Stimulated activated CD8-positive, alpha-beta memory T cell treated with anti-CD3 and anti-CD28 coated beads, Interleukin-4, amount 100 ng/mL, for 48 hours (primary cell): Measurements from ENCODE around the gene SLC29A1.

Experiments used
- DNase-seq: peaks from one replicate; pipeline ENCODE4 v3.0.0-alpha.2; 2020

Gene SLC29A1

DNA sequence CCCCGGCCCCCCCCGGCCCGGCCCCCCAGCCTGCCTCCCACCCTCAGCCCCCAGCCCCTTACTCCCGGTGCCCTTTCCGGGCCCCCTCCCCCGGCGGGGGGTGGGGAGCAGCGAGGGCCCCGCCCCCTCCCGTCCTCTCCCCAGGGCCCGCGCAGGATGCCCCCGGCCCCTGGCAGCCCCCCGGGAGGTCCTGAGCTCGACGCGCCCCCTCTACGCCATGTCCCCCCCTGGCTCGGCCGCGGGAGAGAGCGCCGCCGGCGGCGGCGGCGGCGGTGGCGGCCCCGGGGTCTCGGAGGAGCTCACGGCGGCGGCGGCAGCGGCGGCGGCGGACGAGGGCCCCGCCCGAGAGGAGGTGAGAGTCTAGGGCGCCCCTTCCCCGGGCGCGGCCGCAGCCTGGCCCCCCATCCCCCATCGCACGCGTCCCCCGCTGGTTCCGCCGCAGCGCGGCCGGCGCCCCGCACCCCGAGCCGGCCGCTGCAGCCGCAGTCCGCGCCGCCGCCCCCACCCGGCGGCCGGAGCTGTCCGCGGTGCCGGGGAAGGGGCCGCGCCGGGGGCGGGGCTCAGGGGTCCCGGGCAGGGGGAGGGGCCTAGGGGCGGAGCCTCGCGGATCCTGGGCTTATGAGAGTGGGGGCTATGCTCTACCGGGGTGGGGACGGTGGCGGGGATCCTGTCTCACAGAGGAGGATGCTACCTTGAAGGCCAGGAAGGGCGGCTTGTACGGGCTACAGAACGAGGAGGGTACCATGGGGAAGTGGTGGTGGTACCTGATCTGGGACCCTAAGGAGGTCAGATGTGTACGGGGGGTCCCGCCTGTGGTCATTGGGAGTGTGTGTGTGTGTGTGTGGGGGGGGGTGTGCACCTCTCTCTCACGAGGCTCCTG is 47.4 kb downstream of the SLC29A1 start:
- DNase-seq = no peak

DNA sequence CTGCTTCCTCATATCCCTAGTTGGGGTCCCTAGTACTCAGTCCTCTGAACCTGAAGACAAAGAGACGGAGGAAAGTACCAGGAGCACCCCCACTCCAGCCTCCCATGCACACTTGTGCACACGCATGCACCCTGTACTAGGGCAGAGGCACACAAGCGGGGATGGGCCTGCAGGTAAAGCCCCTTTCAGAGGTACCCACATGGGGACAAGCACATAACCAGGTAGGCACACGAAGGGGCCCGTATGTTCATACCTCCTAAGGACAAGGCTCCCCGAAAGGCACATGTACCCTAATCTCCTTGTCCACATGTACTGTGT is 48.0 kb downstream of the SLC29A1 start:
- no peak for DNase-seq

DNA sequence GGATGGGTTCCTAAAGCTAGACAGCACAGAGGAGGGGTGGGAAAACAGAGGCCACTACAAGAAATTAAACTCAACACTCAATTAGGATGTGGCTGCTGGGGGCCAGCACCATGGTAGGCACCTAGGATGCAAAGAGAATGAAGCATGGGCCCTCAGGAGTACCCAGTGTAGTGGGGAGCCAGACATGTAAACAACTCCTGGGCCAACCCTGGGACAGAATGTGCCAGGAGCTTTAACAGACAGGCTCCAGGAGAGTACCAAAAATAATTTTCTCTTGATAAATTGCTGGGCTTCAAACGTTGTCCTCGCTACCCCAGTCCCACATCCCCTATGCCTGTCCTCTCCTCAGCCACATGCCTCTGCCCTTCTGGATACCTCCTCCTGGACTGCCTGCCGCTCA is 48.5 kb downstream of the SLC29A1 start:
- DNase-seq = no peak

DNA sequence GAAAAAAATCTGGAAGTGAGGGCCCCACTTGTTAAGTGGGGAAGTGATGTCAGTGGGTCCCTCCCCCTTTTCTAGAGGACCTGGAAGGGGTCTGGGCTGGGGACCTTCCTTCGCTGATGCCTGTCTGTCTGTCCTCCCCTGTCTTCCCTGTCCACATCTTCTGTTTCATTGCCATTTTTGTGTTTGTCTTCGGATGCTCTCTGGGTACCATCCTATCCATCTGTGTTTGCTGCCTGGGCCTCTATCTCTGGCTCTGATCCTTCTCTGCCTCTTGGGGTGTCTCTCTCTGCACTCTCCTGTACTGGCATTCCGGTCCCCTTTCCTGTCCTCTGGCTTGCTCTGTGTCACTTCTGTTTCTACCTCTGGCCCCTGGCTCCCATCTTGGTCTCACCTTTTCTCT is 49.1 kb downstream of the SLC29A1 start:
- DNase-seq = no peak

DNA sequence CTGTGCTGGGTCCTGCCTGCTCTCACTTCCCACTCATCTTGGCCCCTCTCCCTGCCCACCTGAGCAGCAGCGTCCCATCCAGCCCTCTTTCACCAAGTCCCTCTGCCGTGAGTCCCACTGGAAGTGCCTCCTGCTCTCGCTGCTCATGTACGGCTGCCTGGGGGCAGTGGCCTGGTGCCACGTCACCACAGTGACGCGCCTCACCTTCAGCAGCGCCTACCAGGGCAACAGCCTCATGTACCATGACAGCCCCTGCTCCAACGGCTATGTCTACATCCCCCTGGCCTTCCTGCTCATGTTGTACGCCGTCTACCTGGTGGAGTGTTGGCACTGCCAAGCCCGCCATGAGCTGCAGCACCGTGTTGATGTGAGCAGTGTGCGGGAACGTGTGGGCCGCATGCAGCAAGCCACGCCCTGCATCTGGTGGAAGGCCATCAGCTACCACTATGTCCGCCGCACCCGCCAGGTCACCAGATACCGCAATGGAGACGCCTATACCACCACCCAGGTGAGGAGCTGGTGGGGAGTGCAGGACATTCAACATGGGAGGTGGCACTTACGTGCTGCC is 49.7 kb downstream of the SLC29A1 start:
- DNase-seq = no peak

DNA sequence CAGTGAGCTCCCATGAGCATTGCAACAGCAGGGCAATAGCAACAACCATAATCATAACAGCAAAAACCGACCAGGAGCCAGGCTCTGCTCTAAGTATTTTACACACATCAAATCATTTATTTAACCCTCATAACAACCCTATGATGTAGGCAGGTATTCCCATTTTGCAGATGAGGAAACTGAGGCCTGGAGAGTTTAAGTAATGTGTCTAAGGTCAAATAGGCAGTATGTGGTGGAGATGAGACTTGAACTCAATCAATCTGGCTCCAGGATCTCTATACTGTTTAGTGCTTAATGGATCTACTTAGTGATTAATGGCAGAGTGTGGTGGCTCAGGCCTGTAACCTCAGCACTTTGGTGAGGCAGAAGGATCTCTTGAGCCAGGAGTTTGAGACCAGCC is 50.2 kb downstream of the SLC29A1 start:
- no peak for DNase-seq

DNA sequence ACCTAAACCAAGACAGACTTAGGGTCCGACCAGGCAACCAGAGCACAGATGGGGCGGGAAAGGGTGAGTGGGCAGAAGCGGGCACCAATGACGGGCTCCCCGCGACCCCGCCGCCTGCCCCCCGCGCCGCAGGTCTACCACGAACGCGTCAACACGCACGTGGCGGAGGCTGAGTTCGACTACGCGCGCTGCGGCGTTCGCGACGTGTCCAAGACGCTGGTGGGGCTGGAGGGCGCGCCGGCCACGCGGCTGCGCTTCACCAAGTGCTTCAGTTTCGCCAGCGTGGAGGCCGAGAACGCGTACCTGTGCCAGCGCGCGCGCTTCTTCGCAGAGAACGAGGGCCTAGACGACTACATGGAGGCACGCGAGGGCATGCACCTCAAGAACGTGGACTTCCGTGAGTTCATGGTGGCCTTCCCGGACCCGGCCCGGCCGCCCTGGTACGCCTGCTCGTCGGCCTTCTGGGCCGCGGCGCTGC is 51.9 kb downstream of the SLC29A1 start:
- no peak for DNase-seq

DNA sequence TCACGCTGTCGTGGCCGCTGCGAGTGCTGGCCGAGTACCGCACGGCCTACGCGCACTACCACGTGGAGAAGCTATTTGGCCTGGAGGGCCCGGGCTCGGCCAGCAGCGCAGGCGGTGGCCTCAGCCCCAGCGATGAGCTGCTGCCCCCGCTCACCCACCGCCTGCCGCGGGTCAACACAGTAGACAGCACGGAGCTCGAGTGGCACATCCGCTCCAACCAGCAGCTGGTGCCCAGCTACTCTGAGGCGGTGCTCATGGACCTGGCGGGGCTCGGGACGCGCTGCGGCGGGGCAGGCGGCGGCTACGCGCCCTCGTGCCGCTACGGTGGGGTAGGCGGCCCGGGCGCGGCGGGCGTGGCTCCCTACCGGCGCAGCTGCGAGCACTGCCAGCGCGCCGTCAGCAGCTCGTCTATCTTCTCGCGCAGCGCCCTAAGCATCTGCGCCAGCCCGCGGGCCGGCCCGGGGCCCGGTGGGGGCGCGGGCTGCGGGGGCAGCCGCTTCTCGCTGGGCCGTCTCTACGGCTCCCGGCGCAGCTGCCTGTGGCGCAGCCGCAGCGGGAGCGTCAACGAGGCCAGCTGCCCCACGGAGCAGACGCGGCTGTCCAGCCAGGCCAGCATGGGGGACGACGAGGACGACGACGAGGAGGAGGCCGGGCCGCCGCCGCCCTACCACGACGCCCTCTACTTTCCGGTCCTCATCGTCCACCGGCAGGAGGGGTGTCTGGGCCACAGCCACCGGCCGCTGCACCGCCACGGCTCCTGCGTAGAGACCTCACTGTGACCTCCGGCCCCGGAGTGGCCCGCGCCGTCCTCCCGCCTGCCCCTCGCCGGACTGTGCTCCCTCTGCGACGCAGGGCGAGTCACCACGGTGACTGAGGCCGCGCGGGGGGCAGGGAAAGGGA is 52.6 kb downstream of the SLC29A1 start:
- no peak for DNase-seq

DNA sequence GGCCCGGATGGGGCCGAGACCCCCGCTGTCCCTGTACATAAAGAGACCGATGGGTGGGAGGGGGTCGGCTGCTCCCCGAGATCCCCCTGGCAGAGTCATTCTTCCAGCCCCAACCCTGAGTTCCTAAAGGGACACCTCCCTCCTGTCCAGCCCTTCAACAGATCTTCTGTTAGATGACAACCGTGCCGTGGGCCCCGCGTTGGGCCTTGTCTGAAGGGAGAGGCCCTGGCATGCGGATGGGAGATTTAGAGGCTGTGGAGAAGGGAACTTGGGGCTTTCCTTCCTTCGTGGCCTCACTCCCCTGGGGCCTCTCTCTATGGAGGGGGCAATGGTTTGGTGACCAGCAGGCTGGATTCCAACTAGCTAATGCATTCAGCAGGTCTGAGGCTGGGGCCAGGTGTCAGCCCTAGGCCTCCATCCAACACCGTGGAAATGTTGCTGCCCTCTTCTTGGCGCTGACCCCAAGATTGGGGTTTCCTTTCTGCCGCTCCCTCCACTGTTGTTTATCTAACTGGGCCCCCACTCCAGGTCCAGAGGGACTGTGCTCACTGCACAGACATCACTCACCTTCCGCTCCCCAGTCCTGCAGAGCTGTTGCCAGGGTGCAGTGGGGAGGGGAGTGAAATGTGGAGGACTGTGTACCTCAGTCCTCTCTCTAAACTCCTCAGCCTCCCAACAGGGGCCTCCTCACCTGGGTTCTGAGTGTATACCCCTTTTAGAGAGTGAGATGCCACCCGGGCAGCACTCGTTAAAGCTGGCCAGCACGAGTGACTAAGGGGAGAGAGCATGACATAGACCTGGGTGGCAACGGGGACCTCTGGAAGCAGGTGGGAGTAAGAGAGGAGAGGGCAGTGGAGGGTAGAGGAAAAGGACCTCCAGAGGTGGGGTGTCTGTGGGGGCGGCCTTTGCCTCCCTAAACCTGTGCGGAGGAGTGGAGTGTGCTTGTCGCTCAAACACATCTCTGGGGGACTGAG is 53.6 kb downstream of the SLC29A1 start:
- no peak for DNase-seq

DNA sequence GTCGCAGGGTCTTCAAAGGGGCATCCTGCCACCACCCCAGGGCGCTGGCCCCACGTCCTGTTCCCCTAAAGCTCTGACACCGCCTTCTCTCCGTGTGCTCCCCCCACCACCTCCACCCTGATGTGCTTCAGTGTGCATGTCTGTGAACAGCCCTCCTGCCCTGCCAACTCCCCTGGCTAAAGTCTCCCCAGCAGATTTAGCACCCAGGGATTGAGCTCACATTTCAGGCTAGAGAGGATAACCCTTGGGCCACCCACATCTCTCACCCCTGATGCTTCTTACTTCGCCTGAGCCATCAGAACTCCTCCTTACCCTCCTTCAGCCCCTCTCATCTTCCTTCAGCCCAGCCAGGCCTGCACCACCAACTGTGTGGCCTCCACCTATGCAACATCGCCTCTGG is 54.4 kb downstream of the SLC29A1 start:
- DNase-seq = no peak

DNA sequence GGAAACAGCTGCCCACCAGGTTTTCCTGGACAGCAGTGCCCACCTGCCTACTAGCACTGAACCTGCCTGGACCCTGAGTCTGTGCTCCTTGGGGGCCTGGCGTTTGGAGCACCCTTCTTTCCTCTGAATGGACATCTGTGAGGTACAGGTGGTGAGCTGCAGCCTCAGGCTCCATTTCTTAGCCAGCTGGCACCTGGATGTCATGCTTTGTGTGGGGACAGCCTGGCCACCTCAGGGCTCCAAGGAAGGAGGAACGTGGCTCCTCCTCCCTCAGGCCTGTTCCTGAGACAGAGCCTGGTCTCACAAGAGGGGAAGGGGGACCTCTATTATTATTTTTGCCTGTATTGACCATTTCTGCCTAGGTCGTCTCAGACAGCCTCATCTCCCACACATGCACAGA is 54.9 kb downstream of the SLC29A1 start:
- no peak for DNase-seq

DNA sequence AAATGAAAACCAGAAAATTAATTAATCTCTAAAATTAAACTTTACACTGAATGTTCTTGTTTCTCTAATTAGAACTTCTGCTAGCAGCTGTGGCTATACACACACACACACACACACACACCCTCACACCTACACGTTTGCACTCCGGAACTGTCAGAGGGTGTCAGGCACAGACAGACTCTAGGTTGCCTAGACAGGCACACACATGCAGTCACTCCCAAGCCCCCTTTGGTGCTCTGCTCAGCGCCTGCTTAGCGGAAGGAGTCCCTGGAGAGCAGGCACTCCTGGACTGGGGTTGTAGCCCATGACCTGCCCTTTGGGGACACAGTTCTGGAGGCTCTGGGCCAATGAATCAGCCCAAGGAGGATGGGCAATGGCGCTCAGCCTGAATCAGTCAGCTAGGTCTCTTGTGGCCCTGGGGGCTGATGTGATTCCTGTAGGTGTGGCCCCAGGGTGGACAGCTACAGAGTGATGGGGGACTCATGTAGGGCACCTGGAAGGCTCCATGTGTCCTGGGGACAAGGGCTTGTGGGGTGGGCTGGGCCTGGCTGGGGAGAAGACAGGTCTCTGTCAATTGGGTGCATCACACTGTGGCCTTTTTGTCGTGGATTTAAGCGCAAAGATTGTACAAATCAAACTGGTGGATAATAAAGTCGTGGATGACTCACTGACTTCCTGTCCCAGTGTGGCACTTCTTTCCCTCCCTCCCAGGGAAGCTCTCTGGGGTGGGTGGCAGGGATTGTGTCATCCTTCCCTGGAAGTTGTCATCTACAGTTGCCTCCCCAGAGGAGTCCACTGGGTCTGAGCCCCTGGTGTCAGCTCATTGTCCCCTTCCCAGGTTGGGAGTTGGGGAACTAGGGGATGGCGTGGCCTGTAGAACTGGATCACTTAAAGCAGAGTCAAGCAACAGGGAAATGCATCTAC is 55.6 kb downstream of the SLC29A1 start:
- no peak for DNase-seq
